Endothelial cell of umbilical vein (primary cell): ENCODE measurements around the gene TAF4B. TPM values are rescaled to one million over a fixed set of nuclear protein-coding genes. Genes with fewer than 3 reads are reported as not detected.

ENCODE experiments used
- BruUV-seq: library from RNA; stranded (reverse); fragments of 400-500 nt; replicated peaks from 2 replicates; lab custom pipeline; 2021; lab: Mats Ljungman, UMichigan
- CTCF ChIA-PET: fragments of 300-600, 350-600 bp; sonication (Branson Sonifier 250); formaldehyde crosslinking; loops from one replicate; lab custom pipeline; 2021; ENCODE audit warnings: antibody characterized with exemption, inconsistent platforms; lab: Charles Lee
- POLR2A ChIA-PET: fragments of 300-600, 350-600 bp; sonication (Branson Sonifier 250); formaldehyde crosslinking; loops from one replicate; lab custom pipeline; 2021; ENCODE audit warnings: antibody characterized with exemption, inconsistent platforms; lab: Charles Lee
- DNase-seq: peaks from one replicate; pipeline ENCODE4 v3.0.0-alpha.2; 2011; ENCODE audit warnings: low read depth, low spot score
- FAIRE-seq: peaks from 2 replicates; lab custom pipeline; 2011; peaks lifted over from hg19 to GRCh38; lab: Jason Lieb, UNC
- H2AFZ ChIP-seq: 2 replicates; pipeline ENCODE4 v1.6.0; 2012; ENCODE audit warnings: low read depth, low read length, control low read depth, inconsistent platforms
- H3K27ac ChIP-seq: 2 replicates; pipeline ENCODE4 v1.5.1; 2011; ENCODE audit warnings: low read depth, mild to moderate bottlenecking, control low read depth, low read length, moderate library complexity; ENCODE audit not compliant: insufficient read depth
- H3K27me3 ChIP-seq, 2 experiments: 2 replicates each; pipeline versions ENCODE4 v1.6.0 to v1.6.1; 2011; ENCODE audit warnings: low read length in 2 of 2, mixed read lengths in 1 of 2; ENCODE audit not compliant: control insufficient read depth in 2 of 2, insufficient read depth in 2 of 2
- H3K36me3 ChIP-seq, 2 experiments: 2 replicates in 1 of 2; 3 replicates in 1 of 2; pipeline ENCODE4 v1.5.1; 2011; ENCODE audit warnings: low read length in 2 of 2, mild to moderate bottlenecking in 1 of 2, moderate library complexity in 1 of 2; ENCODE audit not compliant: control insufficient read depth in 2 of 2, insufficient read depth in 2 of 2; ENCODE audit errors: extremely low read depth in 1 of 2
- H3K4me1 ChIP-seq: 3 replicates; pipeline ENCODE4 v1.5.1; 2011; ENCODE audit warnings: mild to moderate bottlenecking, low read length; ENCODE audit not compliant: control insufficient read depth, insufficient read depth; ENCODE audit errors: extremely low read depth
- H3K4me2 ChIP-seq: 2 replicates; pipeline ENCODE4 v1.6.1; 2011; ENCODE audit warnings: low read length, control low read depth, mixed read lengths; ENCODE audit not compliant: insufficient read depth
- H3K4me3 ChIP-seq, 3 experiments: fragments of 200-600 bp in 1 of 3; sonication (generic), shearing (Covaris generic) in 1 of 3; replicated peaks in 1 of 3; 2 replicates each; pipeline ENCODE4 v1.5.1; 2011 to 2016; ENCODE audit warnings: control low read depth in 3 of 3, low read length in 3 of 3, mild to moderate bottlenecking in 2 of 3, inconsistent platforms in 1 of 3, low read depth in 1 of 3, moderate library complexity in 1 of 3; ENCODE audit not compliant: insufficient read depth in 1 of 3
- H3K79me2 ChIP-seq: 2 replicates; pipeline ENCODE4 v1.6.0; 2012; ENCODE audit warnings: low read length, inconsistent platforms; ENCODE audit not compliant: control insufficient read depth, insufficient read depth
- H3K9ac ChIP-seq: replicated peaks from 2 replicates; pipeline ENCODE3; 2011; ENCODE audit warnings: low read length, control low read depth; ENCODE audit not compliant: insufficient read depth; ENCODE audit errors: extremely low read depth
- H3K9me1 ChIP-seq: replicated peaks from 3 replicates; pipeline ENCODE4 v1.6.0; 2011; ENCODE audit warnings: mild to moderate bottlenecking, low read length; ENCODE audit not compliant: control insufficient read depth, insufficient read depth; ENCODE audit errors: extremely low read depth
- H3K9me3 ChIP-seq: replicated peaks from 2 replicates; pipeline ENCODE4 v1.5.1; 2012; ENCODE audit warnings: low read length, inconsistent platforms; ENCODE audit not compliant: control insufficient read depth, insufficient read depth
- H4K20me1 ChIP-seq: replicated peaks from 2 replicates; pipeline ENCODE3; 2011; ENCODE audit warnings: mild to moderate bottlenecking, low read length; ENCODE audit not compliant: control insufficient read depth, insufficient read depth; ENCODE audit errors: extremely low read depth
- FOS ChIP-seq: IDR thresholded peaks from 2 replicates; pipeline ENCODE4 v1.6.1; 2011; ENCODE audit warnings: mild to moderate bottlenecking, low read length, moderate library complexity, borderline replicate concordance; ENCODE audit not compliant: insufficient read depth
- GATA2 ChIP-seq: IDR thresholded peaks from 2 replicates; pipeline ENCODE4 v1.7.0; 2011; ENCODE audit warnings: low read depth, mild to moderate bottlenecking, moderate library complexity, mixed read lengths, low read length; ENCODE audit not compliant: insufficient read length, insufficient read depth
- JUN ChIP-seq: IDR thresholded peaks from 2 replicates; pipeline ENCODE4 v1.6.1; 2011; ENCODE audit warnings: borderline replicate concordance, low read depth; ENCODE audit not compliant: insufficient read length, insufficient read depth
- MYC ChIP-seq: IDR thresholded peaks from one replicate; pipeline ENCODE4 v1.6.1; 2011; ENCODE audit warnings: mild to moderate bottlenecking, low read depth, low read length
- POLR2AphosphoS5 ChIP-seq: IDR thresholded peaks from 2 replicates; pipeline ENCODE4 v1.6.1; 2012; ENCODE audit warnings: low read depth, mild to moderate bottlenecking, control low read depth, low read length, moderate library complexity; ENCODE audit not compliant: insufficient read depth
- dilution Hi-C: fragments of 300-500 bp; cut with MboI; formaldehyde crosslinking; loops from one replicate; pipeline ENCODE4 v1.15.0; 2019; ENCODE audit warnings: low sequenced_read_pairs; ENCODE audit not compliant: extremely low pct_ligation_motif_present
- intact Hi-C: fragments of 100-400 bp; cut with micrococcal nuclease; formaldehyde crosslinking; loops from one replicate; pipeline ENCODE4 v1.10.0; 2022
- polyA plus RNA-seq, 4 experiments: library from polyadenylated mRNA; depleted of rRNA in 3 of 4; stranded (reverse) in 3 of 4; unstranded in 1 of 4; fragments of >200 nt; gene quantifications; 2 replicates each; pipeline versions ENCODE4 v1.2.1 to v1.2.3, GENCODE V29; 2011 to 2012; ENCODE audit warnings: missing spikeins in 1 of 4
- total RNA-seq: library from RNA; stranded (reverse); gene quantifications from 2 replicates; pipeline ENCODE4 v1.2.3, GENCODE V29; 2021
- TF ChIP-seq, protein P1 (sequence below): IDR thresholded peaks from 2 replicates; pipeline ENCODE4 v1.6.1; 2011; ENCODE audit not compliant: insufficient read depth, insufficient read length

The TAF4B gene
- total and polyA plus RNA-seq, 2 donors (not counting 3 experiments of a cell fraction or from before 2014, with no cell fraction given) = 0.47 to 2.0 TPM

DNA sequence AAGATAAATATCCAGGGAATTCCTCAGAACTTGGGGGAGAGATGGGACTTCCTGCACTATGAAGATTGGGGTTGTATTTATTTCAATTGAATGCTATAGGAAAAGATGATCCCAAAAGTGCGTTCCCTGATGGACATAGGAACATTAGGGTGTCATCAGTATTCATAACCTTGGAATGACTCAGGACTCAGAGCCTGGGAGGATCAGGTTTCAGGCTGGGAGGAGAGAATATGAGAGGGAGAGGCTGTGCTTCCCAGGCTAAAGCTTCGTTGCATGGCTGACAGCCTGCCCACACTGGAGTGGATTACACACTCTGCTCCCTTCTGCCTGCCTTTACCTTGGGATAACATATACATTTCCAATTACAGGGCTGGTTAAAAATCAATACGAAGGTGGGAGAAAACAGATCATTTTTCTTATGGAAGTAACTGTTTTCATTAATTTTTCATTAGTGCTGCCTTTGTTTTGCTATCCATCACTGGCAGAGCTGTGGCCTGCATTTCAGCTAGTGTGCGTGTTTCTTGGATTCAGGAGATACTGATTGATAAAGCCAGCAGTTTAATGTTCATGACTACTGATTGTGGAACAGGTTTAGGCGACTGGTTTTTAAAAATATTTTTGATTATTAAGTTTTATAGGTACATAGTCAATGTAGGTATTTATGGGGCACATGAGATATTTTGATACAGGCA is 203.4 kb downstream of the TAF4B start:
- POLR2A ChIA-PET = no interaction called here
- no peak for FAIRE-seq
- H3K27ac ChIP-seq = no peak overlapping the region

DNA sequence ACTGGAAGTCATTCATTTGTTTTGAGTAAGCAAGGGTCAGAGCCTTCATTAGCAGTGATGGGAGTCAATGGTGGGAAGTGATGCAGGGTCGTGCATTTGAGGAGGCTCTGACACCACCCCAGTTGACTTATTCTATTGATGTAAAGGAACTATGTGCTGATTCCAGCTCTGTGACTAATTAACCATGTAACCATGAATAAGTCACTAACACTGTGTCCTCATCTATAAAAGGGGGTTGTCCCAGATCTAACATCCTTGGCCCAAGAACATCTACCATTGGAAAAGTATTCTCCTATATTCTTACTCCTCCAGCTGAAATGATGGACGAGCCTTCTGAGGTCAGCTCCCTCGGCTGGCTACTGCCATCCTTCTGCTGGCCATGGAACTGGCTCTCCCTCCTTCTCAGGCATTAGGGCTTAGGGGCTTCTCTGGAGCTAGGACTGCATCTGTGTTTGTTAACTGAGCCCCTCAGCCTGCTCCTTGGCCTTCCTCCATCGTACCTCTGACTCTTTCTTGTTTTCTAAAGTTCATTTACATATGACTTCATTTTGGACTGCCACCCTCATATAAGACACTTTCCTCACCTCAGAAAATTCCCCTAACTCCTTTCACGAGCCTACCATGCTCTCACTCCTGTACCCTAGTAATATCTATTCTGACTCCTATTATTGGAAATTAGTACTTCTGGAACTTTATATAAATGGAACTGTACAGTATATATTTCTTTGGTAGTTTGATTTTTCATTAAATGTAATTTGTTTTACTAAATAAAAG is 206.6 kb downstream of the TAF4B start:
- no peak overlapping the region for H2AFZ ChIP-seq
- H3K9ac ChIP-seq = no peak overlapping the region
- no peaks in the 10 kb centered on the region for H3K4me1 ChIP-seq
- H3K4me3 ChIP-seq = no peak overlapping the region
- H3K27me3 ChIP-seq = peaks cover 9 to 13% of the 10 kb centered on the region in 2 experiments
- BruUV-seq = no TSS peak
- no peak for FAIRE-seq
- DNase-seq = no peak
- TF ChIP-seq, protein P1, sequence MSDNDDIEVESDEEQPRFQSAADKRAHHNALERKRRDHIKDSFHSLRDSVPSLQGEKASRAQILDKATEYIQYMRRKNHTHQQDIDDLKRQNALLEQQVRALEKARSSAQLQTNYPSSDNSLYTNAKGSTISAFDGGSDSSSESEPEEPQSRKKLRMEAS = no peak
- TF ChIP-seq JUN (no peak), POLR2AphosphoS5 (no peak), MYC (no peak)
- no peak overlapping the region for H3K4me2 ChIP-seq
- H3K9me1 ChIP-seq = no peaks in the 10 kb centered on the region
- no peaks in the 10 kb centered on the region for H3K79me2 ChIP-seq
- no peaks in the 10 kb centered on the region for H3K9me3 ChIP-seq
- no peaks in the 10 kb centered on the region for H3K36me3 ChIP-seq
- intact Hi-C loops = no loop called here
- POLR2A ChIA-PET = no interaction called here
- dilution Hi-C loops = no loop called here
- H3K27ac ChIP-seq = no peak overlapping the region
- no peaks in the 10 kb centered on the region for H4K20me1 ChIP-seq
- CTCF ChIA-PET = no interaction called here

More for the DNA sequence above, 203.4 kb downstream of the TAF4B start:
- BruUV-seq = no TSS peak
- peaks cover 4 to 9% of the 10 kb centered on the region in 2 experiments for H3K27me3 ChIP-seq
- no peak overlapping the region for H2AFZ ChIP-seq
- dilution Hi-C loops (no loop called here), intact Hi-C loops (no loop called here)
- no peaks in the 10 kb centered on the region for H3K4me1 ChIP-seq
- H3K9me1 ChIP-seq = no peaks in the 10 kb centered on the region
- H3K9me3 ChIP-seq = no peaks in the 10 kb centered on the region
- no peaks in the 10 kb centered on the region for H4K20me1 ChIP-seq
- CTCF ChIA-PET = no interaction called here
- no peaks in the 10 kb centered on the region for H3K36me3 ChIP-seq
- H3K79me2 ChIP-seq = no peaks in the 10 kb centered on the region
- DNase-seq = no peak
- H3K4me2 ChIP-seq = no peak overlapping the region
- no peak overlapping the region for H3K9ac ChIP-seq
- no peak overlapping the region for H3K4me3 ChIP-seq
- no peak for TF ChIP-seq FOS
- no peak for TF ChIP-seq MYC
- TF ChIP-seq POLR2AphosphoS5 = no peak
- no peak for TF ChIP-seq GATA2
